ENCODE data around the gene GNAO1. TPM values are rescaled to one million over a fixed set of nuclear protein-coding genes. Genes with fewer than 3 reads are reported as not detected.

Gene GNAO1
- total RNA-seq, 1 donor: under 0.01 TPM

GRCh38 chr16:56233795-56234566, 42.7 kb downstream of the GNAO1 start:
- no peak for DNase-seq (ENCODE audit: low read depth in 2 of 3, low spot score in 2 of 3)

GRCh38 chr16:56234737-56235136, 43.4 kb downstream of the GNAO1 start:
- no peak for DNase-seq (ENCODE audit: low read depth in 2 of 3, low spot score in 2 of 3)

- DNase-seq (ENCODE audit: low read depth in 2 of 3, low spot score in 2 of 3): no peak
These were observed 46.2 kb downstream of the GNAO1 start for GRCh38 chr16:56237451-56237930.

- DNase-seq (ENCODE audit: low read depth in 2 of 3, low spot score in 2 of 3): no peak
These were observed 46.9 kb downstream of the GNAO1 start for GRCh38 chr16:56238188-56238587.

GRCh38 chr16:56241596-56241995, 50.3 kb downstream of the GNAO1 start:
- no peak for DNase-seq (ENCODE audit: low read depth in 2 of 3, low spot score in 2 of 3)

- DNase-seq (ENCODE audit: low read depth in 2 of 3, low spot score in 2 of 3): no peak
These were observed 51.5 kb downstream of the GNAO1 start for GRCh38 chr16:56242740-56243139.

GRCh38 chr16:56244612-56245011, 53.3 kb downstream of the GNAO1 start:
- DNase-seq (ENCODE audit: low read depth in 2 of 3, low spot score in 2 of 3): no peak

- no peak for DNase-seq (ENCODE audit: low read depth in 2 of 3, low spot score in 2 of 3)
These were observed 53.9 kb downstream of the GNAO1 start for GRCh38 chr16:56245197-56245596.

GRCh38 chr16:56246051-56246817, 54.9 kb downstream of the GNAO1 start:
- DNase-seq (ENCODE audit: low read depth in 2 of 3, low spot score in 2 of 3): no peak

- DNase-seq (ENCODE audit: low read depth in 2 of 3, low spot score in 2 of 3): no peak
These were observed 55.7 kb downstream of the GNAO1 start for GRCh38 chr16:56247018-56247417.

GRCh38 chr16:56247808-56248207, 56.5 kb downstream of the GNAO1 start:
- no peak for DNase-seq (ENCODE audit: low read depth in 2 of 3, low spot score in 2 of 3)

- no peak for DNase-seq (ENCODE audit: low read depth in 2 of 3, low spot score in 2 of 3)
These were observed 61.5 kb downstream of the GNAO1 start for GRCh38 chr16:56252835-56253234.

GRCh38 chr16:56255904-56256303, 64.6 kb downstream of the GNAO1 start:
- no peak for DNase-seq (ENCODE audit: low read depth in 2 of 3, low spot score in 2 of 3)

GRCh38 chr16:56257239-56257638, 66.0 kb downstream of the GNAO1 start:
- DNase-seq (ENCODE audit: low read depth in 2 of 3, low spot score in 2 of 3): no peak

GRCh38 chr16:56257666-56258342, 66.5 kb downstream of the GNAO1 start:
- no peak for DNase-seq (ENCODE audit: low read depth in 2 of 3, low spot score in 2 of 3)

- no peak for DNase-seq (ENCODE audit: low read depth in 2 of 3, low spot score in 2 of 3)
These were observed 67.5 kb downstream of the GNAO1 start for GRCh38 chr16:56258508-56259424.

- no peak for DNase-seq (ENCODE audit: low read depth in 2 of 3, low spot score in 2 of 3)
These were observed 68.1 kb downstream of the GNAO1 start for GRCh38 chr16:56259425-56259779.

GRCh38 chr16:56260378-56261160, 69.3 kb downstream of the GNAO1 start:
- no peak for DNase-seq (ENCODE audit: low read depth in 2 of 3, low spot score in 2 of 3)

GRCh38 chr16:56261656-56262055, 70.4 kb downstream of the GNAO1 start:
- DNase-seq (ENCODE audit: low read depth in 2 of 3, low spot score in 2 of 3): no peak

GRCh38 chr16:56262148-56262547, 70.9 kb downstream of the GNAO1 start:
- DNase-seq (ENCODE audit: low read depth in 2 of 3, low spot score in 2 of 3): peak in 2 of 3 donors; percentile 54 to 62

All from hematopoietic multipotent progenitor cell (in vitro differentiated cells).